Spinal cord (tissue), 10 donors: ENCODE results near the gene SMG5. TPM values are rescaled to one million over a fixed set of nuclear protein-coding genes. Genes with fewer than 3 reads are reported as not detected.

Source experiments
- DNase-seq, 6 donors: peaks; one replicate each; pipeline versions ENCODE4 v3.0.0 to v3.0.0-alpha.2; 2013 to 2015; ENCODE audit warnings: low spot score in 6 of 6, low read depth in 4 of 6
- H3K27ac ChIP-seq: one replicate; pipeline ENCODE4 v1.5.1; 2013; ENCODE audit warnings: low read depth, low read length, control low read depth
- H3K27me3 ChIP-seq: one replicate; pipeline ENCODE4 v1.6.1; 2013; ENCODE audit warnings: low read length; ENCODE audit not compliant: control insufficient read depth, insufficient read depth
- H3K36me3 ChIP-seq: one replicate; pipeline ENCODE4 v1.6.1; 2013; ENCODE audit warnings: low read length; ENCODE audit not compliant: control insufficient read depth, insufficient read depth
- H3K4me1 ChIP-seq: one replicate; pipeline ENCODE4 v1.6.1; 2013; ENCODE audit warnings: low read length; ENCODE audit not compliant: control insufficient read depth, insufficient read depth
- H3K4me3 ChIP-seq: one replicate; pipeline ENCODE4 v1.5.1; 2013; ENCODE audit warnings: low read depth, low read length, control low read depth
- H3K9me3 ChIP-seq: one replicate; pipeline ENCODE4 v1.6.1; 2013; ENCODE audit warnings: low read length; ENCODE audit not compliant: control insufficient read depth, insufficient read depth
- WGBS: methylation state at CpG from one replicate; pipeline ENCODE4 v1.1.5; 2013; ENCODE audit warnings: missing lambda C conversion rate; ENCODE audit not compliant: insufficient coverage; 5-methylcytosine and 5-hydroxymethylcytosine counted together
- polyA plus RNA-seq, 2 donors: library from polyadenylated mRNA; unstranded; fragments of 120-200 nt; gene quantifications; one replicate each; pipeline ENCODE4 v1.2.1, GENCODE V29; 2013; ENCODE audit not compliant: insufficient read length in 2 of 2
- total RNA-seq, 2 donors: library from RNA; depleted of rRNA in 1 of 2; stranded (reverse); fragments of 120-200 nt in 1 of 2; fragments of >200 nt in 1 of 2; gene quantifications; one replicate each; pipeline versions ENCODE4 v1.2.3 to v1.2.4, GENCODE V29; 2013 to 2014
- donor health status: healthy.

The SMG5 gene
- total and polyA plus RNA-seq, 4 donors: 37.2 to 79.8 (median 61.2) TPM

DNA sequence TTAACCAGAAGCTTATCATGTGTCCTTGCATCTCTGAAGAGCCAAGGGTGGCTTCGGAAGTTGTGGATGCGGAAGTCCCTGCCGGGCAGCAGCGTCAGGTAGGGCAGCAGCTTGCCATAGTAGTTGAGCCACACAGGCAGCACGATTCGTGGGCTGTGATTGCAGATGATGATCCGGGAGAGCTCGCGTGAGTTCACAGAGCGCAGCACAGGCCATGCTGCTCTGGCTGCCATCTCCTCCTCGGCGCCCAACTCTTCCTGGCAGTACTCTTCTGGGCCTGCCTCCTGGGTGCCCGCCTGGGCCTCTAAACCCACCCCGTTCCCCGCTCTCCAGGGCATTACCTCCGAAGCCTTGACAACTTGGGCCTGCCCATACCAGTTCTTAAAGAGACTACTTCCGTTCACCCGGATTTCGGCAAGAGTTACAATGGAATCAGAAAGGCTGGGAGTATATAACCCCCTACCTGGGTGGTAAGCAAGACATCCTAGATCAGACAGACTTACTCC lies 16.3 kb upstream of the SMG5 start, which contains the start of gene VHLL:
Gene VHLL (minus strand): TSS at position 456 of the 506 bp plus-strand sequence. CDS start 118 bp downstream, at position 338.
- Histone ChIP-seq H3K4me1 (peaks cover 10% of the 10 kb centered on the region), H3K27me3 (no peaks in the 10 kb centered on the region), H3K36me3 (peaks cover 13% of the 10 kb centered on the region), H3K4me3 (no peak within 1 kb of the TSS), H3K27ac (no peak within 1 kb of the TSS), H3K9me3 (no peaks in the 10 kb centered on the region)
- no peak for DNase-seq
- 87% methylated on average over 14 of the region's 19 CpGs for WGBS

DNA sequence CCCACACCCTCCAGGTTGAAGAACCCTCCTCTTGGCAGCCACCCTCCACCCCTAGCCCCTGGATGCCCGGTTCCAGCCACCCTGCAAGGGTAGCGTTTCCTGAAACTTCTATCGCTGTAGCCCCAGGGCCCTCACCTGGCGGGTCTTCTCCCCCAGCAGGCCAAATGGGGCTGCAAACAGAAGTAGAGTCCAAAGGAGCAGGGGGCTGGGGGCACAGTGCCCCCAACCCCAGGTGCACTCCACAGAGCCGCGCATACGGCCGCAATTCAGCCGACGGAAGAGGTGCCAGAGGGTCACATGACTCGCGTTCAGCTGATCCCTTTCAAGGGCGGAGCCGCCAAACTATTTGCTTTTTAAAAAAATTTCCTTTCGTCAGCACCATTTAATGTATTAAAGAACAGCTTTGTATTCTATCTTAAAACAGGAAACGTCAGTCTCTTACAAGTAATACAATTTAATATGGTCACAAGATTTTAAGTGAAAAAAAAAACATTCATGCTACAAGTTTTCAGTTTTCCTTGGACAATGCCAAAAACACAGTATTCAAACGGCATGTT lies 12.8 kb upstream of the SMG5 start, which contains the start of gene GLMP:
Gene GLMP (minus strand): TSS at position 289 of the 557 bp plus-strand sequence. CDS start 34 bp downstream, at position 255.
- DNase-seq: peak in 3 of 6 donors; percentile 46 to 89 (median 88)
- no peaks in the 10 kb centered on the region for H3K9me3 ChIP-seq
- peaks cover 24% of the 10 kb centered on the region for H3K36me3 ChIP-seq
- H3K27me3 ChIP-seq: no peaks in the 10 kb centered on the region
- peaks cover 21% of the 10 kb centered on the region for H3K4me1 ChIP-seq
- H3K27ac ChIP-seq: no peak within 1 kb of the TSS
- H3K4me3 ChIP-seq: peak within 1 kb of the TSS; percentile 89
- WGBS: 3% methylated on average over 13 of the region's 17 CpGs

DNA sequence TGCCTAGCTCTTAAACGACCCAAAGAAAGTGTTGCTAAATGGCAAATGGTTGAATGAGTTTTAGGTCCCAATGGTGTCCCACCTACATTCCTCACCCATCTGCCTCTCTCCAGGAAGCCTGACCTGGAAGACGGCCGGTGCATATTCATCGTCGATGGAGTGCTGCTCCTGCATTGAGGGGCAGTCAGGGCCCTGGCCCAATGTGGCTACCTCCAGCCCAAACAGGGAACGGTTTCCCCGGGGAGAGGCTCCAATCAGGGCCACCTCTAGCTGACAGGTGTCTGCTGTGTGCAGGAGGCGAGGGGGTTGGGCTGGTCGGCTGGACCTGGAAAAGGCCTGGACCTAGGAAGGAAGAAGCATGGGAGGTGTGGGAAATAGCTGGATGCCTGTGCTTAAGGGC lies 11.3 kb upstream of the SMG5 start:
- DNase-seq: no peak
- H3K27me3 ChIP-seq: no peaks in the 10 kb centered on the region
- peaks cover 26% of the 10 kb centered on the region for H3K36me3 ChIP-seq
- no peaks in the 10 kb centered on the region for H3K9me3 ChIP-seq
- H3K4me3 ChIP-seq: no peak overlapping the region
- no peak overlapping the region for H3K27ac ChIP-seq
- peaks cover 21% of the 10 kb centered on the region for H3K4me1 ChIP-seq
- WGBS: 94% methylated on average over 6 of the region's 9 CpGs

DNA sequence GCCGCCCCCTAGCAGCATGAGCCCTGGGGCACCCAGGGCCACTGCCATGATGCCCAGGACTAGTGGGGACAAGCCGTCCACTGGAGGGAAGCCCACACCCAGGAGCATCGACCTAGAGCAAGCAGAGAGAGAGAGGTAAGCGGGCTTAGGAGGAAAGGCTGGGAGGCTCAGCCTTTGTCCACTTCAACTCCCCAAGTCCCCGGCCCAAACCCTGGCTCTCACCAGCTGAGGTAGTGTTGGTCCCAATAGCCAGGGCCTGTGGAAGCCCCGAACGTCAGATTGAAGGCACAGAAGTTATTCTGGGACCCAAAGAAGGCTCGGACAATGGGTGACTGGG lies 10.4 kb upstream of the SMG5 start:
- Histone ChIP-seq H3K27me3 (no peaks in the 10 kb centered on the region), H3K4me3 (no peak overlapping the region), H3K36me3 (peaks cover 24% of the 10 kb centered on the region), H3K9me3 (no peaks in the 10 kb centered on the region), H3K27ac (no peak overlapping the region), H3K4me1 (peaks cover 21% of the 10 kb centered on the region)
- 94% methylated on average over 8 of the region's 8 CpGs for WGBS
- no peak for DNase-seq

DNA sequence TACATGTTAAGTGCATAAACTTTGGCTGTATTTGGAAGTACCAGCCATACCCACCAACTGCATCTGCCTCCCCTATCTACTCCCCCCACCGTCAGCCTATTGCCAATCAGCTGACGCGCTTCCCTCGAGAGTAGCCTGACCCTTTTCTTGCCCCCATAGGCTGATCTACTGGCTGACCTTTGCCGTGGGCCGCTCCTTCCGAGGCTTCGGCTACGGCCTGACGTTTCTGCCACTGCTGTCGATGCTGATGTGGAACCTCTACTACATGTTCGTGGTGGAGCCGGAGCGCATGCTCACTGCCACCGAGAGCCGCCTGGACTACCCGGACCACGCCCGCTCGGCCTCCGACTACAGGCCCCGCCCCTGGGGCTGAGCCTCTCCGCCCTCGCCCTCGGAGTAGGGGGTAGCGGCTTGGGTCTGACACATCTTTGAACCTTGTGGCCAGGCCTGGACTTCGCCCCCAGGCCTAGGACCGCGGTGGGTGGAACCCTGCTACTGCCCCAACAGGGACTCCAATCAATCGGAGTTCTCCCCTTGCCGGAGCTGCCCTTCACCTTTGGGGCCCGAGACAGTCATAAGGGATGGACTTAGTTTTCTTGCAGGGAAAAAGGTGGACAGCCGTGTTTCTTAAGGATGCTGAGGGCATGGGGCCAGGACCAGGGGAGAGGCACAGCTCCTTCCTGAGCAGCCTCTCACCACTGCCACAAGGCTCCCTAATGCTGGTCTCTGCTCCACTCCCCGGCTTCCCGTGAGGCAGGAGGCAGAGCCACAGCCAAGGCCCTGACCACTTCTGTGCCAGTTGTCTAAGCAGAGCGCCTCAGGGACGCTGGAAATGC lies 8.8 kb upstream of the SMG5 start:
- H3K4me3 ChIP-seq: peak overlapping the region; percentile 61
- WGBS: 10% methylated on average over 32 of the region's 37 CpGs

DNA sequence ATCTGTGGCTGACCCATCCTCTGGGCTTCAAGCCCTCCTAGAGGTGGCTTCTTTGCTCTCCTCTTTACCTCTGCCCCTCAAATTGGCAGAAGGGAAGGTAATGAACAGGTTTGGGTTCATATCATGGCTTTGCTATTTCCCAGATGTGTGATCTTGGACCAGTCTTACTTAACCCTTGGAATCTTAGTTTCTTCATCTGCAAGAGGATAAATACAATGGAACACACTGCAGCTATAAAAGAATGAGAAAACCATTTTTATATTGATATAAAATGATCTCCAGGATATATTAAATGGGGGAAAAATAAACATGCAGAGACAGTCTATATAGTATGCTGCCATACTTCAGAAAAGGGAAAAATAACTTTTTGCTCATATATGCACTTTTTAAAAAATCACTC lies 7.2 kb upstream of the SMG5 start:
- no peak overlapping the region for H3K27ac ChIP-seq
- no peaks in the 10 kb centered on the region for H3K9me3 ChIP-seq
- no peak for DNase-seq
- H3K36me3 ChIP-seq: peaks cover 39% of the 10 kb centered on the region
- H3K27me3 ChIP-seq: no peaks in the 10 kb centered on the region
- no peak overlapping the region for H3K4me3 ChIP-seq
- H3K4me1 ChIP-seq: peaks cover 15% of the 10 kb centered on the region

More for the DNA sequence above, 8.8 kb upstream of the SMG5 start:
- Histone ChIP-seq H3K4me1 (peaks cover 21% of the 10 kb centered on the region), H3K27ac (peak overlapping the region; percentile 88), H3K27me3 (no peaks in the 10 kb centered on the region), H3K9me3 (no peaks in the 10 kb centered on the region), H3K36me3 (peaks cover 25% of the 10 kb centered on the region)
- DNase-seq: peak in 5 of 6 donors; percentile 39 to 87 (median 52)

DNA sequence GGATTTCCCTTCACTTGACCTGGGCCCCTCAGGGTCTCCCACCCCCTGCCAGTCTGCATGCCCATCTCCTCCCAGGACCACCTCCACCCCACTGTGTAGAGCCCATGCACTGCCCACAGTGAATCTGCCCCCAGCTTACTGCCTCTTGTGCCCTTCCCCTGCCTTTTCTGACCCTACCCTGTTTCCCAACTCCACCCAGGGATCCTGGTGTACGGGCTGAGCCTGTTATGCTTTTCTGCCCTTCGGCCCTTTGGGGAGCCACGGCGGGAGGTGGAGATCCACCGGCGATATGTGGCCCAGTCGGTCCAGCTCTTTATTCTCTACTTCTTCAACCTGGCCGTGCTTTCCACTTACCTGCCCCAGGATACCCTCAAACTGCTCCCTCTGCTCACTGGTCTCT lies 3.4 kb upstream of the SMG5 start:
- Histone ChIP-seq H3K27me3 (no peaks in the 10 kb centered on the region), H3K36me3 (peaks cover 18% of the 10 kb centered on the region), H3K27ac (no peak overlapping the region), H3K4me1 (peaks cover 16% of the 10 kb centered on the region), H3K4me3 (no peak overlapping the region), H3K9me3 (no peaks in the 10 kb centered on the region)
- 93% methylated on average over 5 of the region's 8 CpGs for WGBS
- no peak for DNase-seq

DNA sequence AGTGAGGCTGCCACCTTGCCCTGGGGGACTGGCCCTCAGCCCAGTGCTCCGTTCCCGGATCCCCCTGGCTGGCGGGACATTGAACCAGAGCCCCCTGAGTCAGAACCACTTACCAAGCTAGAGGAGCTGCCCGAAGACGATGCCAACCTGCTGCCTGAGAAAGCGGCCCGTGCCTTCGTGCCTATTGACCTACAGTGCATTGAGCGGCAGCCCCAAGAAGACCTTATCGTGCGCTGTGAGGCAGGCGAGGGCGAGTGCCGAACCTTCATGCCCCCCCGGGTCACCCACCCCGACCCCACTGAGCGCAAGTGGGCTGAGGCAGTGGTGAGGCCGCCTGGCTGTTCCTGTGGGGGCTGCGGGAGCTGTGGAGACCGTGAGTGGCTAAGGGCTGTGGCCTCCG lies 2.8 kb upstream of the SMG5 start:
- H3K36me3 ChIP-seq: peaks cover 18% of the 10 kb centered on the region
- no peak overlapping the region for H3K27ac ChIP-seq
- no peak for DNase-seq
- 91% methylated on average over 21 of the region's 21 CpGs for WGBS
- H3K4me3 ChIP-seq: no peak overlapping the region
- H3K9me3 ChIP-seq: no peaks in the 10 kb centered on the region
- H3K27me3 ChIP-seq: no peaks in the 10 kb centered on the region
- peaks cover 14% of the 10 kb centered on the region for H3K4me1 ChIP-seq

DNA sequence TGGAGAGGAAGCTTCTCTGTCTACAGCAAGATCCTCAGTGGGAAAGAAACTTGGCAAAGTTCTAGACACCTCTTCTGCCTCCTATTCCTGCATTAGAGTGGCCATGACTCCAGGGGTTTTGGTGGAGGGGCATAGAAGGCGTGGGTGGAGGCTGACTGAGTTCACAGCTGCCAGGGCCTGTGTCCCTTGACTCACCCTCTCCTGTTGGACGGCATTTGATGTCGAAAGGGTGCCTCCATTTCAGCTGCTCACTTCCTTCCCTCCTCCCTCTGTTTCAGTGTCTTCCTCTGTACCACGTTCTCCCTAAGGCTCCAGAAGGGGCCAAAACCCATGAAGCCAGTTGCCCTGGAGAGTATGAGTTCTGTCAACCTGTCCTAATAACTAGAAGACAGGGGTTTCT lies 2.1 kb upstream of the SMG5 start:
- Histone ChIP-seq H3K27ac (no peak overlapping the region), H3K27me3 (no peaks in the 10 kb centered on the region), H3K9me3 (no peaks in the 10 kb centered on the region), H3K4me3 (no peak overlapping the region), H3K36me3 (peaks cover 18% of the 10 kb centered on the region), H3K4me1 (peaks cover 14% of the 10 kb centered on the region)
- DNase-seq: no peak
- 89% methylated on average over 4 of the region's 4 CpGs for WGBS
